SK-N-MC (cell line): Measurements from ENCODE around the gene ERICH4.

Source experiments
- EZH2 ChIP-seq: fragments of 200-600 bp; sonication (generic); IDR thresholded peaks from one replicate; pipeline ENCODE4 v1.6.1; 2017; ENCODE audit warnings: antibody characterized with exemption
- FOXP2 ChIP-seq: optimal IDR thresholded peaks from 2 replicates; pipeline ENCODE3; 2011; ENCODE audit warnings: mild to moderate bottlenecking, moderate library complexity; ENCODE audit not compliant: insufficient read depth; ENCODE audit errors: extremely low read length, control extremely low read depth
- POLR2AphosphoS5 ChIP-seq: IDR thresholded peaks from 2 replicates; pipeline ENCODE4 v1.6.1; 2012; ENCODE audit warnings: mild to moderate bottlenecking, low read depth, low read length, borderline replicate concordance

DNA sequence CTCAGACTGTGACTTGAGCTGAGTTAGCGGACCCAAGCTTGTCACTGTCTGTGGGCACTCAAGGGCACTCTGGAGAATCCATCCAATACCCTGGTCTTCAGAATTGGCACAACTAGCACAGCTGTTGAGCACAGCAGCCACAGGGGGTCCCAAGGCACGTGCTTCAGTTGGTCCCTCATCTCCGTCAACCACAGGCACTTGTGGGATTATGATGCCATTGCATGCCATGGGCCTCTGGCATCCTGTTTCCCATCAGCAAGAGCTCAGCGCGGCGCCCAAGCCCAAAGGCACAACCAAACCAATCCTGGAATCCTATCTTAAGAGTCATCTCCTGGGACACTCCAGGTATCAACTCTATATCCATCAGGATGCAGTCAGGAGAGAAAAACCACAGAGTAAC is 12.0 kb upstream of the ERICH4 start:
- TF ChIP-seq POLR2AphosphoS5 (no peak), EZH2 (no peak), FOXP2 (no peak)
